Nephron progenitor cell (in vitro differentiated cells): Measurements from ENCODE around the gene MYH7.
"Not testable (repeated sequence)": the region's sequence is repeated elsewhere in the genome, so short reads cannot be mapped to it uniquely, and the experiment has no call there.

Experiments used
- DNase-seq: peaks from one replicate; pipeline ENCODE4 v3.0.0; 2021
- H3K27ac Mint-ChIP-seq: 2 replicates; pipeline ENCODE4 v1.8.0; 2021; ENCODE audit warnings: mild to moderate bottlenecking, moderate library complexity, mixed read lengths
- H3K27me3 Mint-ChIP-seq: 2 replicates; pipeline ENCODE4 v1.8.0; 2021; ENCODE audit warnings: mild to moderate bottlenecking, low read depth, mixed read lengths; ENCODE audit not compliant: poor library complexity
- H3K36me3 Mint-ChIP-seq: 2 replicates; pipeline ENCODE4 v1.8.0; 2021; ENCODE audit warnings: low read depth, mixed read lengths
- H3K4me1 Mint-ChIP-seq: 2 replicates; pipeline ENCODE4 v1.8.0; 2021; ENCODE audit warnings: mixed read lengths
- H3K4me3 Mint-ChIP-seq: 2 replicates; pipeline ENCODE4 v1.8.0; 2021; ENCODE audit warnings: mild to moderate bottlenecking, moderate library complexity, mixed read lengths
- H3K9me3 Mint-ChIP-seq: 2 replicates; pipeline ENCODE4 v1.8.0; 2021; ENCODE audit warnings: mild to moderate bottlenecking, moderate library complexity, mixed read lengths
- TF ChIP-seq, protein P1 (sequence below): fragments of 200-600 bp; sonication (generic); IDR thresholded peaks from 2 replicates; pipeline ENCODE4 v1.5.0; 2021; ENCODE audit warnings: antibody characterized with exemption

MYH7 gene

DNA sequence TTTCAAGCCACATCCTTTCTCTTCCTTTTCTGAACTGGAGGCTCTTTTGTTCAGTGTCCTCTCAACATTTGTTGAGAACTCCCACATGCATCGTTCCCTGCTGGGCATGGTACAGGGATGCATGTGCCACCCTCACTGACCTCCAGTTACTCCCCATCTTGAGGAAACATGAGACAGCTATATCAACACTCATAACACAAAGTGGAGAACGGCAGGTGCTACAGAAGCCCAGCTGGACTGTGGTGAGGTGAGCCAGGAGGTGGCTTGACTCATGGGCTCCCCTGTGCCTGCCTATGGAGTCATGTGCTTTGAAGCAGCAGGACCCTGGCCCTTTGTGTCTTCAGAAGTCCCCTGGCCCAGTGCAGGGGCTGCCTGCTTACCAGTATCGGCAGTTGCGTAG is 37.1 kb downstream of the MYH7 start:
- Mint-ChIP-seq H3K9me3 (no peaks in the 10 kb centered on the region), H3K27ac (peak overlapping the region; percentile 17), H3K4me1 (peaks cover 32% of the 10 kb centered on the region), H3K27me3 (peaks cover 20% of the 10 kb centered on the region), H3K36me3 (no peaks in the 10 kb centered on the region), H3K4me3 (no peak overlapping the region)
- no peak for DNase-seq
- TF ChIP-seq, protein P1, sequence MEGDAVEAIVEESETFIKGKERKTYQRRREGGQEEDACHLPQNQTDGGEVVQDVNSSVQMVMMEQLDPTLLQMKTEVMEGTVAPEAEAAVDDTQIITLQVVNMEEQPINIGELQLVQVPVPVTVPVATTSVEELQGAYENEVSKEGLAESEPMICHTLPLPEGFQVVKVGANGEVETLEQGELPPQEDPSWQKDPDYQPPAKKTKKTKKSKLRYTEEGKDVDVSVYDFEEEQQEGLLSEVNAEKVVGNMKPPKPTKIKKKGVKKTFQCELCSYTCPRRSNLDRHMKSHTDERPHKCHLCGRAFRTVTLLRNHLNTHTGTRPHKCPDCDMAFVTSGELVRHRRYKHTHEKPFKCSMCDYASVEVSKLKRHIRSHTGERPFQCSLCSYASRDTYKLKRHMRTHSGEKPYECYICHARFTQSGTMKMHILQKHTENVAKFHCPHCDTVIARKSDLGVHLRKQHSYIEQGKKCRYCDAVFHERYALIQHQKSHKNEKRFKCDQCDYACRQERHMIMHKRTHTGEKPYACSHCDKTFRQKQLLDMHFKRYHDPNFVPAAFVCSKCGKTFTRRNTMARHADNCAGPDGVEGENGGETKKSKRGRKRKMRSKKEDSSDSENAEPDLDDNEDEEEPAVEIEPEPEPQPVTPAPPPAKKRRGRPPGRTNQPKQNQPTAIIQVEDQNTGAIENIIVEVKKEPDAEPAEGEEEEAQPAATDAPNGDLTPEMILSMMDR = no peak

GRCh38 chr14:23396781-23397407 is 38.6 kb downstream of the MYH7 start:
- Mint-ChIP-seq H3K36me3 (no peaks in the 10 kb centered on the region), H3K4me1 (peaks cover 26% of the 10 kb centered on the region), H3K27ac (no peak overlapping the region), H3K27me3 (peaks cover 16% of the 10 kb centered on the region), H3K4me3 (no peak overlapping the region), H3K9me3 (no peaks in the 10 kb centered on the region)
- no peak for DNase-seq
- TF ChIP-seq, protein P1 = no peak

- Mint-ChIP-seq H3K4me1 (peaks cover 20% of the 10 kb centered on the region), H3K9me3 (no peaks in the 10 kb centered on the region), H3K36me3 (no peaks in the 10 kb centered on the region), H3K4me3 (no peak overlapping the region), H3K27me3 (peaks cover 16% of the 10 kb centered on the region), H3K27ac (no peak overlapping the region)
- DNase-seq = no peak
- TF ChIP-seq, protein P1 = no peak
Observed at GRCh38 chr14:23396126-23396525, 39.3 kb downstream of the MYH7 start.

GRCh38 chr14:23392613-23393012 is 42.8 kb downstream of the MYH7 start:
- Mint-ChIP-seq H3K4me1 (peaks cover 7% of the 10 kb centered on the region), H3K27me3 (peaks cover 13% of the 10 kb centered on the region), H3K4me3 (no peak overlapping the region), H3K36me3 (no peaks in the 10 kb centered on the region), H3K9me3 (no peaks in the 10 kb centered on the region), H3K27ac (no peak overlapping the region)
- no peak for DNase-seq
- TF ChIP-seq, protein P1 = no peak

GRCh38 chr14:23389871-23390270 is 45.6 kb downstream of the MYH7 start:
- peaks cover 23% of the 10 kb centered on the region for H3K4me1 Mint-ChIP-seq
- H3K27me3 Mint-ChIP-seq, DNase-seq, H3K9me3 Mint-ChIP-seq, H3K4me3 Mint-ChIP-seq, H3K27ac Mint-ChIP-seq, H3K36me3 Mint-ChIP-seq: not testable (repeated sequence)

DNA sequence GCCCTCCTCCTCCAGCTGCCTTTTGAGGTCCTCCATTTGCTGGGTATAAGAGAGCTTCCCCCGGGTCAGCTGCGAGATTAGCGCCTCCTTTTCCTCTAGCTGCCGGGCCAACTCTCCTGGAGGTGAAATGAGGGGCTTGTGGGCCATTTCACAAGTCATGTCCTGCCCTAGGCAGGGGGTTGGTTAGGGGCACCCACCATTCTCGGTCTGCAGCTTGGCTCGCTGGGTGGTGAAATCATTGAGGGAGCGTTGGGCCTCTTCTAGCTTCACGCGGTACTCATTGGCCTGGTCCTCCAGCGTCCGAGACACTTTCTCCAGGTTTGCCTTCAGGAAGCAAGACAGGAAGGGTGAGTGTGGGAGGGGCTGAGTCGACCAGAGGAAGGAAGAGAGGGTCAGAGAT is 46.1 kb downstream of the MYH7 start:
- no peak for DNase-seq
- H3K27me3 Mint-ChIP-seq = peaks cover 4% of the 10 kb centered on the region
- H3K9me3 Mint-ChIP-seq = no peaks in the 10 kb centered on the region
- TF ChIP-seq, protein P1 = no peak
- H3K4me1 Mint-ChIP-seq = peaks cover 28% of the 10 kb centered on the region
- no peak overlapping the region for H3K27ac Mint-ChIP-seq
- H3K4me3 Mint-ChIP-seq = no peak overlapping the region
- H3K36me3 Mint-ChIP-seq = no peaks in the 10 kb centered on the region
